GM12891 (cell line): ENCODE results near the gene ARFIP1.

Experiments used
- POLR2A ChIP-seq: IDR thresholded peaks from 2 replicates; pipeline ENCODE4 v1.6.1; 2011; ENCODE audit warnings: low read depth, low read length, control low read depth
- POLR2AphosphoS5 ChIP-seq: IDR thresholded peaks from 2 replicates; pipeline ENCODE4 v1.6.1; 2011; ENCODE audit warnings: low read depth, low read length, control low read depth

- TF ChIP-seq POLR2A = no peak
- no peak for TF ChIP-seq POLR2AphosphoS5
Measured at GRCh38 chr4:152849350-152849749, 69.6 kb downstream of the ARFIP1 start.
